Fibroblast of pulmonary artery (primary cell): ENCODE data around the gene ATP6V0C.

Experiments
- DNase-seq: peaks from one replicate; pipeline ENCODE4 v3.0.0-alpha.2; 2010; ENCODE audit warnings: low read depth
- H3K4me3 ChIP-seq: replicated peaks from 2 replicates; pipeline ENCODE4 v1.5.1; 2011; ENCODE audit warnings: low read depth, mild to moderate bottlenecking, control low read depth, low read length, moderate library complexity
- TF ChIP-seq, protein P1 (sequence below): IDR thresholded peaks from 2 replicates; pipeline ENCODE4 v1.5.1; 2011; ENCODE audit warnings: mild to moderate bottlenecking, control low read depth, low read length, inconsistent platforms; ENCODE audit errors: missing control alignments

Gene ATP6V0C

DNA sequence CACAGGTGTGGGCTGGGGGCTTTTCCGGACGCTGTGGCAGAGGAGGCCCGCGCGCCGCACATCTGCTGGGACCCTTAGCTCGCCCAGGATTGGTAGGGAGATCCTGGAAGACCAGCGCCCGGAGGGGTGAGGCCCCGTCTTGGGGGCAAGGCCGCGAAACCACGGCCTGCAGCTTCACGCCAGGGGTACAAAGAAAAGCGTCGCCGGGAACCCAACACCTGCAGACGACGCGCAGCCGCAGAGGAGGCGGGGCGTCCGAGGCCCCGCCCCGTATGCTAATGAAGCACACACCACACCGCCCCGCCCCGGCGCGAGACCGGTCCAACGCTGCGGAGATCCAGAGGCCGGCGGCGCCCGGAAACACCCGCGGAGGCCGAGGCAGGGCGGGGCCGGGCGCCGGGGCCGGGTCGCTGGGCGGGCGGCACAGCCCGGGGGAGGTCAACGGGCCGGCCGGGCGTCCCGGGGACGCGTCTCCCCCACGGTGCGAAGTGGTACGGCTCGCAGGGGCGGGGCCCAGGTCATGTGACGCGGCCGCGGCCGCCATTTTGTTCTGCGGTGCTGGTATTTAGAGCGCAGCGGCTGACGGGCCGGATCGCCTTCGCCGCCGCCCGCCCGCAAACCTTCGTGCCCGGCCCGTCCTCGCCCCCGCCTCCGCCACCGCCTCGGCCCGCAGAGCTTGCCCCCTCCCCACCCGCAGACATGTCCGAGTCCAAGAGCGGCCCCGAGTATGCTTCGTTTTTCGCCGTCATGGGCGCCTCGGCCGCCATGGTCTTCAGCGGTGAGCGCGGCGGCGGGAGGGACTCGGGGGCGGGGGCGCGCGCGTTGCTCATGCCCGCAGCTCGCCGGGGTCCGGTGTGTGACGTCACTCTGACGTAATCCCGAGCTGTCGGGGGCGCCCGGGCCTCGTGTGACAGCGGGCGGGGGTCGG, at the start of gene ATP6V0C:
TSS of gene ATP6V0C (plus strand) at position 548 of the 928 bp plus-strand sequence. CDS start at position 700, 152 bp downstream.
- peak within 1 kb of the TSS; percentile 59 for H3K4me3 ChIP-seq
- TF ChIP-seq, protein P1, sequence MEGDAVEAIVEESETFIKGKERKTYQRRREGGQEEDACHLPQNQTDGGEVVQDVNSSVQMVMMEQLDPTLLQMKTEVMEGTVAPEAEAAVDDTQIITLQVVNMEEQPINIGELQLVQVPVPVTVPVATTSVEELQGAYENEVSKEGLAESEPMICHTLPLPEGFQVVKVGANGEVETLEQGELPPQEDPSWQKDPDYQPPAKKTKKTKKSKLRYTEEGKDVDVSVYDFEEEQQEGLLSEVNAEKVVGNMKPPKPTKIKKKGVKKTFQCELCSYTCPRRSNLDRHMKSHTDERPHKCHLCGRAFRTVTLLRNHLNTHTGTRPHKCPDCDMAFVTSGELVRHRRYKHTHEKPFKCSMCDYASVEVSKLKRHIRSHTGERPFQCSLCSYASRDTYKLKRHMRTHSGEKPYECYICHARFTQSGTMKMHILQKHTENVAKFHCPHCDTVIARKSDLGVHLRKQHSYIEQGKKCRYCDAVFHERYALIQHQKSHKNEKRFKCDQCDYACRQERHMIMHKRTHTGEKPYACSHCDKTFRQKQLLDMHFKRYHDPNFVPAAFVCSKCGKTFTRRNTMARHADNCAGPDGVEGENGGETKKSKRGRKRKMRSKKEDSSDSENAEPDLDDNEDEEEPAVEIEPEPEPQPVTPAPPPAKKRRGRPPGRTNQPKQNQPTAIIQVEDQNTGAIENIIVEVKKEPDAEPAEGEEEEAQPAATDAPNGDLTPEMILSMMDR, result no peak
- DNase-seq, result peak; percentile 86

GRCh38 chr16:2464333-2464732, 49.4 kb upstream of the ATP6V0C start:
- no peak overlapping the region for H3K4me3 ChIP-seq
- TF ChIP-seq, protein P1, result no peak
- DNase-seq, result no peak

- DNase-seq, result no peak
- H3K4me3 ChIP-seq, result no peak overlapping the region
- TF ChIP-seq, protein P1, result peak; percentile 29
Observed at GRCh38 chr16:2465653-2466415, 47.9 kb upstream of the ATP6V0C start.

- DNase-seq, result no peak
- TF ChIP-seq, protein P1, result no peak
- H3K4me3 ChIP-seq, result no peak overlapping the region
Observed at GRCh38 chr16:2466667-2467527, 46.9 kb upstream of the ATP6V0C start.

GRCh38 chr16:2467528-2468232, 46.1 kb upstream of the ATP6V0C start:
- H3K4me3 ChIP-seq, result peak overlapping the region; percentile 40
- peak; percentile 60 for DNase-seq
- TF ChIP-seq, protein P1, result no peak

- DNase-seq, result no peak
- H3K4me3 ChIP-seq, result peak overlapping the region; percentile 40
- TF ChIP-seq, protein P1, result no peak
Observed at GRCh38 chr16:2468233-2468724, 45.5 kb upstream of the ATP6V0C start.
